ENCODE data around the gene LRPAP1.
"Not testable (repeated sequence)": the region's sequence is repeated elsewhere in the genome, so short reads cannot be mapped to it uniquely, and the experiment has no call there.

LRPAP1 gene

DNA sequence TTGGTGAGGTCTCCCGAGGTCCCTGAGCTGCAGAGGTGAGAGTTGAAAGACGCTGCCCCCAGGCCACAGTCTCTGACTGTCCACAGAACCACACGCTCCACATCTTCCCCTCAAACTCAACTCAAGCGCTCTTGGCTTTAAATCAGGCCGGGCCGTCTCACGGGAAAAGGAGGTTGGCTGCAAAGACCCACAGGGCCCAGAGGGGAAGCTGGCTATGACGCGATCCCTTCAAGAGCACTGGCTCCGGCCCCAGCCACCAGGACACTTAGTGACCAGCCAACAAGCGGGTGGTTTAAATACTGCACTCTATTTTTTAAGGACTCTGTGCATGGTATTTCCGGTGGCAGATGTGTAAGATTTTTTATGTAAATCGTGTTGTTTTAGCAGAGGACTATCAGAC, 19.9 kb downstream of the LRPAP1 start:
- TF ChIP-seq, protein P1, sequence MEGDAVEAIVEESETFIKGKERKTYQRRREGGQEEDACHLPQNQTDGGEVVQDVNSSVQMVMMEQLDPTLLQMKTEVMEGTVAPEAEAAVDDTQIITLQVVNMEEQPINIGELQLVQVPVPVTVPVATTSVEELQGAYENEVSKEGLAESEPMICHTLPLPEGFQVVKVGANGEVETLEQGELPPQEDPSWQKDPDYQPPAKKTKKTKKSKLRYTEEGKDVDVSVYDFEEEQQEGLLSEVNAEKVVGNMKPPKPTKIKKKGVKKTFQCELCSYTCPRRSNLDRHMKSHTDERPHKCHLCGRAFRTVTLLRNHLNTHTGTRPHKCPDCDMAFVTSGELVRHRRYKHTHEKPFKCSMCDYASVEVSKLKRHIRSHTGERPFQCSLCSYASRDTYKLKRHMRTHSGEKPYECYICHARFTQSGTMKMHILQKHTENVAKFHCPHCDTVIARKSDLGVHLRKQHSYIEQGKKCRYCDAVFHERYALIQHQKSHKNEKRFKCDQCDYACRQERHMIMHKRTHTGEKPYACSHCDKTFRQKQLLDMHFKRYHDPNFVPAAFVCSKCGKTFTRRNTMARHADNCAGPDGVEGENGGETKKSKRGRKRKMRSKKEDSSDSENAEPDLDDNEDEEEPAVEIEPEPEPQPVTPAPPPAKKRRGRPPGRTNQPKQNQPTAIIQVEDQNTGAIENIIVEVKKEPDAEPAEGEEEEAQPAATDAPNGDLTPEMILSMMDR (IDR thresholded peaks at IDR 0.05): no peak

GRCh38 chr4:3511601-3512000, 20.6 kb downstream of the LRPAP1 start:
- not testable (repeated sequence) for H3K27ac ChIP-seq; DNase-seq (ENCODE audit: low spot score); H3K4me3 ChIP-seq

More for the DNA sequence above, 19.9 kb downstream of the LRPAP1 start:
- Histone ChIP-seq H3K27ac (peak overlapping the region in 1 of 2 donors; percentile 72), H3K4me3 (no peak overlapping the region)
- no peak for DNase-seq (ENCODE audit: low spot score)

GRCh38 chr4:3511187-3511586, 21.0 kb downstream of the LRPAP1 start:
- H3K4me3 ChIP-seq: no peak overlapping the region
- H3K27ac ChIP-seq: no peak overlapping the region
- TF ChIP-seq, protein P1 (IDR thresholded peaks at IDR 0.05): no peak
- no peak for DNase-seq (ENCODE audit: low spot score)

DNA sequence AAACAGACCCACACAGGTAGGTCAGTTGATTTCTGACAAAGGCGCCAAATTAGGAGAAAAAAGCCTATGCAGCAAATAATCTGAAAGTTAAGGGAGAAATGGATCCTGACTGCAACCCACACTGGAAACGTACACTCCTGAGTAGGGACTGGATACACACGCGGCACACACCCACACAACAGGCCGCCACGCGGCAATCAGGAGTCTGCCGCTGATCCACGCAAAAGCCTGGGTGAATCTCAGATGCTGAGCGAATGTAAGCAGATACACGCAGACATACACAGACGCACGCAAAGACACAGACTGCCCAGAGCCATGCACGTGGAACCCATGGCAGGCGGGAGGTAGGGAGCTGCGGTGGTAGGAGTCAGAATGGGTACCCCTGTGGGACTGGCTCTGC, 21.7 kb downstream of the LRPAP1 start:
- DNase-seq (ENCODE audit: low spot score): no peak
- TF ChIP-seq, protein P1 (IDR thresholded peaks at IDR 0.05): no peak
- Histone ChIP-seq H3K4me3 (no peak overlapping the region), H3K27ac (no peak overlapping the region)

DNA sequence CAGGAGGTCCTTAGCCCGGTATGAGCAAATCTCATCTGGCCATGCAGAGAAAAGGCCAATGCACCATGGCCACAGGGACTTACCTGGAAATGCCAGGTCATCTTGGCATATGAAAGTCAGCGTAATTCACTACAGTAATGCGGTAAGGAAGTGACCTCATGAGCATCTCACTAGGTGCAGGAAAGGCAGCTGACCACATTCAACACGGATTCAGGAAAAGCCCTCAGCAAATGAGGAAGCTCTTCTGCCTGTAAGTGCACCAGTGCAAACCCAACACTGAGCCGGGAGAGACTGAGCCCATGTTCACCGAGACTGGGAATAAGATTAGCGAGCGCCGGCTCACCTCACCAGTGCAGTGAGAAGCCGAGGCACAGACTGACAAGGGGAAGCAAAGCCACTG, 23.7 kb downstream of the LRPAP1 start:
- Histone ChIP-seq H3K4me3 (no peak overlapping the region), H3K27ac (no peak overlapping the region)
- TF ChIP-seq, protein P1 (IDR thresholded peaks at IDR 0.05): no peak
- DNase-seq (ENCODE audit: low spot score): no peak

DNA sequence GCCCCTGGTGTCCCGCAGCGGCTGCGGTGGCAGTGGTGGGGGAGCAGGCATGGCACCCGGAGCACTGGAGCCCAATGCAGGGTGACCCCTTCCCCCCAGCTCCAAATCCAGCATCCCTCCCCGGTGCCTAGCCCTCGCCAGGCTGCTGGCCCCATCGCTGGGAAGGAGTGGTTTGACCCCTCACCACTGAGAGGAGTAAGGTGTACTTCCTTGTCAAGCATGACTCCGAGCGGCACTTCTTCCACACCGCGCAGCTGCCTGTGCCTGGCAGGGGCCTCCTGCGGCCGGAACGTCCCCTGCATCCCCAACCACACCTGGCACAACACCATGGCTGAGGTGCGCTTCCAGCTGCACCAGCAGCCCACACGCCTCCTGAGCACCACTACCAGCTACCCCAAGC, 27.0 kb downstream of the LRPAP1 start:
- H3K27ac ChIP-seq: no peak overlapping the region
- TF ChIP-seq, protein P1 (IDR thresholded peaks at IDR 0.05): no peak
- DNase-seq (ENCODE audit: low spot score): no peak
- no peak overlapping the region for H3K4me3 ChIP-seq

DNA sequence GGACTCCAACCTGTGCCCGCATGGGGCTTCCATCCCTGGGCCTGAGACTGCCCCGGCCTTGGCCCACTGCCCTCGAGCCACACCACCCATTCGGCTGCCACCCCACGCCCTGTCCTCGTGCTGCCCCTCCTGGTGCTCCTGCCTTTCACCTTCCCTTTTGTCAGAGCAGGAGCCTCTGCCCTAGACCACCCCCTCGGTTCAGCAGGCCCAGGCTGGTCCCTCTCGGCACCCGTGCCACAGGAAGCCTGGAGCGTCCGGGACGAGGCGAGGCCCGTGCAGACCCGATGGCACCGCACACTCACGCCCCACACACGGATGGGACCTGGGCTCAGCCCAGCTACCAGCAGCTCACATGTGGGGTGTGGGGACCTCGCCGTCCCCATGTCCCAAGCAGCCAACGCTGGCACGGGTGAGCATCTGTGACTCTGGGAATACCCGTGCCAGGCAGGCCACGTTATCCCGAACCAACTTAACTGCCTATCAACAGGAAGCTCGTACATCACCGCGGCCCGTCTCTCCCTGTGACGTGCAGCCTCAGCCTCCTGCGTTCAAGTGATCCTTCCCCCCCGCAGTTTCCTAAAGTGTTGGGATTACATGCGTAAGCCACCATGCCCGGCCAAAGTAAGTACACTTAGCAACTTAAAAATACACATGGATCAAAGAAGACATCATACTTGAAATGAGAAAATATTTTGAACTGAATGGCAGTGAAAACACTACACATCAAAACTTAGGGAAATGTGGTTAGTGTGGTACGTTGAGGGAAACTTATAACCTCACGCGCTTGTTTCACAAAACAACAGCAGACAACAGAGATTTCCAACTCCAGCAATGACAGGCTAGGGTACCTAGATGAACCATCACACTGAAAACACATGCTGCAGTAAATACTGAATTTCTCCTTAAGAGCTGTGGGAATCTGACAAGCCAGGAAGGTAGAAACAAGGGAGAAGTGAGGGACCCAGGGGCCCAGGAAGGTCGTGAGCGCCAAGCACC, 29.0 kb downstream of the LRPAP1 start:
- TF ChIP-seq, protein P1 (IDR thresholded peaks at IDR 0.05): no peak
- no peak overlapping the region for H3K27ac ChIP-seq
- no peak for DNase-seq (ENCODE audit: low spot score)

More for the DNA sequence above, 29.0 kb downstream of the LRPAP1 start:
- H3K4me3 ChIP-seq: no peak overlapping the region

Measured in coronary artery (tissue), 2 donors.